ENCODE results near the gene FSD1. TPM values are rescaled to one million over a fixed set of nuclear protein-coding genes. Genes with fewer than 3 reads are reported as not detected.

Gene FSD1
- total and polyA plus RNA-seq, 10 of the 15 experiments (the other 5 are each of a cell fraction or from before 2014, with no cell fraction given), result 0.15 to 5.1 (median 4.0) TPM; not detected in 1

DNA sequence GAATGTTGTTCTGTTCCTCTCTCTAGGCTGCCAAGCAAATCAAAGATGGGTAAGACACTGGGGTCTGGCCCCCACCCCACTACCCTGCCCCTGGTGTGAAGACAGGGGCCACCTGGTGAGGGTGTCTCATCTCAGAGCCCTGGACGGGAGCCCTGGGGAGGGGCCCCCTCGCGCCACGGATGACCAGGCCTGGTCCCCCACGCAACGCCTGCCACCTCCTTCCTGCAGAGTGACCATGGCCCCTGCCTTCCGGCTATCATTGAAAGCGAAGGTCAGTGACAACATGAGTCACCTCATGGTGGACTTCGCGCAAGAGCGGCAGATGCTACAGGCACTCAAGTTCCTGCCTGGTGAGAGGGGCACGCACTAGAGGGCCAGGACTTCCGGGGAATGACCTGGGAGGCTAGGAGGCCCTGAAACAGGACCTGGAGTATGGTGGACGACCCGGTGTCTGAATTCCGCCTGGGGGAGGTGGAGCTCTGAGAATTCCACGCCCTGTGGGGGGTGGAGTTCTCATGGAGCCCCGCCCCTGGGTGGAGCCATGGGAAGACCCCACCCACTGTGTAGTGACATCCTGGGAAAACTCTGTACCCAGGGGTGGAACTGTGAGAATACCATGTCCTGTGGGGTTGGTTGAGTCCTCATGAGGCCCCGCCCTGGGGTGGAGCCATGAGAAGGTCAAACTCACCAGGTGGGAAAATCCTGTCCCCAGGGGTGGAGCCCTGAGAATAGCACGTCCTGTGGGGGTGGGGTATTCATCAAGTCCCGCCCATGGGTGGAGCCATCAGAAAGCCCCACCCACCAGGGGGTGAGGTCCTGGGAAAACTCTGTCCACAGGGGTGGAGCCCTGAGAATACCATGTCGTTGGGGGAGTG, 6.1 kb downstream of the FSD1 start:
- Histone ChIP-seq H4K20me1 (ENCODE audit: control insufficient read depth, insufficient read depth) (no peaks in the 10 kb centered on the region), H3K4me3 (no peak overlapping the region), H3K27ac (ENCODE audit: control insufficient read depth, insufficient read depth) (no peak overlapping the region), H3K79me2 (ENCODE audit: control insufficient read depth, insufficient read depth, low read length) (no peaks in the 10 kb centered on the region), H3K27me3 (replicated peaks in 1 of 2; ENCODE audit: control insufficient read depth in 2 of 2, insufficient read depth in 2 of 2, low read length in 1 of 2) (no peaks in the 10 kb centered on the region), H3K9ac (ENCODE audit: control insufficient read depth, insufficient read depth, low read length) (no peak overlapping the region), H3K36me3 (ENCODE audit: control insufficient read depth in 2 of 2, insufficient read depth in 2 of 2, low read length in 1 of 2) (no peaks in the 10 kb centered on the region), H3K4me2 (ENCODE audit: control insufficient read depth, insufficient read depth) (no peak overlapping the region), H2AFZ (ENCODE audit: control insufficient read depth, low read depth, low read length) (no peak overlapping the region), H3K9me3 (replicated peaks; ENCODE audit: control insufficient read depth, insufficient read depth, low read length) (no peaks in the 10 kb centered on the region), H3K4me1 (ENCODE audit: control insufficient read depth, insufficient read depth, low read length) (no peaks in the 10 kb centered on the region)
- no peak for FAIRE-seq
- POLR2A ChIA-PET, result no interaction called here
- RAD21 ChIA-PET (ENCODE audit: unreplicated experiment), result no interaction called here
- no peak; the same call in 1 of the 3 replicates for ATAC-seq
- in situ Hi-C loops (cut with MboI), result no loop called here
- 77% methylated on average over 22 of the region's 22 CpGs for WGBS (ENCODE audit: insufficient coverage, insufficient replicate concordance, low lambda C conversion rate, missing lambda C conversion rate)
- CTCF ChIA-PET, result no interaction called here
- no TSS peak for BruUV-seq (replicated peaks)
- DNase-seq (ENCODE audit: low read depth, low spot score), result no peak
- intact Hi-C loops (cut with micrococcal nuclease; ENCODE audit: unreplicated experiment), result no loop called here
- SMC1A ChIA-PET (ENCODE audit: uncharacterized antibody, unreplicated experiment), result no interaction called here
- TF ChIP-seq MYB (IDR thresholded peaks at IDR 0.05; ENCODE audit: borderline replicate concordance, low read depth, low read length) (no peak), HDAC2 (IDR thresholded peaks at IDR 0.05) (no peak), CBX5 (IDR thresholded peaks at IDR 0.05; ENCODE audit: low read depth) (no peak), POLR2A (IDR thresholded peaks at IDR 0.05; ENCODE audit: low read depth, low read length) (no peak), BHLHE40 (IDR thresholded peaks at IDR 0.05; ENCODE audit: borderline replicate concordance in 1 of 2, low read depth in 2 of 2, low read length in 1 of 2) (no peak), YBX1 (IDR thresholded peaks at IDR 0.05) (no peak), PAX5 (IDR thresholded peaks at IDR 0.05; ENCODE audit: borderline replicate concordance, low read depth, low read length) (no peak), ZNF274 (IDR thresholded peaks at IDR 0.05; ENCODE audit: insufficient read depth, insufficient read length) (no peak), RB1 (IDR thresholded peaks at IDR 0.05; ENCODE audit: borderline replicate concordance) (no peak), SPI1 (IDR thresholded peaks at IDR 0.05; ENCODE audit: borderline replicate concordance, insufficient read depth, low read depth, low read length) (no peak)
- TF ChIP-seq, protein P1, sequence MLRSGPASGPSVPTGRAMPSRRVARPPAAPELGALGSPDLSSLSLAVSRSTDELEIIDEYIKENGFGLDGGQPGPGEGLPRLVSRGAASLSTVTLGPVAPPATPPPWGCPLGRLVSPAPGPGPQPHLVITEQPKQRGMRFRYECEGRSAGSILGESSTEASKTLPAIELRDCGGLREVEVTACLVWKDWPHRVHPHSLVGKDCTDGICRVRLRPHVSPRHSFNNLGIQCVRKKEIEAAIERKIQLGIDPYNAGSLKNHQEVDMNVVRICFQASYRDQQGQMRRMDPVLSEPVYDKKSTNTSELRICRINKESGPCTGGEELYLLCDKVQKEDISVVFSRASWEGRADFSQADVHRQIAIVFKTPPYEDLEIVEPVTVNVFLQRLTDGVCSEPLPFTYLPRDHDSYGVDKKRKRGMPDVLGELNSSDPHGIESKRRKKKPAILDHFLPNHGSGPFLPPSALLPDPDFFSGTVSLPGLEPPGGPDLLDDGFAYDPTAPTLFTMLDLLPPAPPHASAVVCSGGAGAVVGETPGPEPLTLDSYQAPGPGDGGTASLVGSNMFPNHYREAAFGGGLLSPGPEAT (IDR thresholded peaks at IDR 0.05; ENCODE audit: low read depth), result no peak
- TF ChIP-seq, protein P2, sequence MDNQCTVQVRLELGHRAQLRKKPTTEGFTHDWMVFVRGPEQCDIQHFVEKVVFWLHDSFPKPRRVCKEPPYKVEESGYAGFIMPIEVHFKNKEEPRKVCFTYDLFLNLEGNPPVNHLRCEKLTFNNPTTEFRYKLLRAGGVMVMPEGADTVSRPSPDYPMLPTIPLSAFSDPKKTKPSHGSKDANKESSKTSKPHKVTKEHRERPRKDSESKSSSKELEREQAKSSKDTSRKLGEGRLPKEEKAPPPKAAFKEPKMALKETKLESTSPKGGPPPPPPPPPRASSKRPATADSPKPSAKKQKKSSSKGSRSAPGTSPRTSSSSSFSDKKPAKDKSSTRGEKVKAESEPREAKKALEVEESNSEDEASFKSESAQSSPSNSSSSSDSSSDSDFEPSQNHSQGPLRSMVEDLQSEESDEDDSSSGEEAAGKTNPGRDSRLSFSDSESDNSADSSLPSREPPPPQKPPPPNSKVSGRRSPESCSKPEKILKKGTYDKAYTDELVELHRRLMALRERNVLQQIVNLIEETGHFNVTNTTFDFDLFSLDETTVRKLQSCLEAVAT (IDR thresholded peaks at IDR 0.05), result no peak
- TF ChIP-seq, protein P3, sequence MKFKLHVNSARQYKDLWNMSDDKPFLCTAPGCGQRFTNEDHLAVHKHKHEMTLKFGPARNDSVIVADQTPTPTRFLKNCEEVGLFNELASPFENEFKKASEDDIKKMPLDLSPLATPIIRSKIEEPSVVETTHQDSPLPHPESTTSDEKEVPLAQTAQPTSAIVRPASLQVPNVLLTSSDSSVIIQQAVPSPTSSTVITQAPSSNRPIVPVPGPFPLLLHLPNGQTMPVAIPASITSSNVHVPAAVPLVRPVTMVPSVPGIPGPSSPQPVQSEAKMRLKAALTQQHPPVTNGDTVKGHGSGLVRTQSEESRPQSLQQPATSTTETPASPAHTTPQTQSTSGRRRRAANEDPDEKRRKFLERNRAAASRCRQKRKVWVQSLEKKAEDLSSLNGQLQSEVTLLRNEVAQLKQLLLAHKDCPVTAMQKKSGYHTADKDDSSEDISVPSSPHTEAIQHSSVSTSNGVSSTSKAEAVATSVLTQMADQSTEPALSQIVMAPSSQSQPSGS (IDR thresholded peaks at IDR 0.05; ENCODE audit: low read length), result no peak
- TF ChIP-seq, protein P4, sequence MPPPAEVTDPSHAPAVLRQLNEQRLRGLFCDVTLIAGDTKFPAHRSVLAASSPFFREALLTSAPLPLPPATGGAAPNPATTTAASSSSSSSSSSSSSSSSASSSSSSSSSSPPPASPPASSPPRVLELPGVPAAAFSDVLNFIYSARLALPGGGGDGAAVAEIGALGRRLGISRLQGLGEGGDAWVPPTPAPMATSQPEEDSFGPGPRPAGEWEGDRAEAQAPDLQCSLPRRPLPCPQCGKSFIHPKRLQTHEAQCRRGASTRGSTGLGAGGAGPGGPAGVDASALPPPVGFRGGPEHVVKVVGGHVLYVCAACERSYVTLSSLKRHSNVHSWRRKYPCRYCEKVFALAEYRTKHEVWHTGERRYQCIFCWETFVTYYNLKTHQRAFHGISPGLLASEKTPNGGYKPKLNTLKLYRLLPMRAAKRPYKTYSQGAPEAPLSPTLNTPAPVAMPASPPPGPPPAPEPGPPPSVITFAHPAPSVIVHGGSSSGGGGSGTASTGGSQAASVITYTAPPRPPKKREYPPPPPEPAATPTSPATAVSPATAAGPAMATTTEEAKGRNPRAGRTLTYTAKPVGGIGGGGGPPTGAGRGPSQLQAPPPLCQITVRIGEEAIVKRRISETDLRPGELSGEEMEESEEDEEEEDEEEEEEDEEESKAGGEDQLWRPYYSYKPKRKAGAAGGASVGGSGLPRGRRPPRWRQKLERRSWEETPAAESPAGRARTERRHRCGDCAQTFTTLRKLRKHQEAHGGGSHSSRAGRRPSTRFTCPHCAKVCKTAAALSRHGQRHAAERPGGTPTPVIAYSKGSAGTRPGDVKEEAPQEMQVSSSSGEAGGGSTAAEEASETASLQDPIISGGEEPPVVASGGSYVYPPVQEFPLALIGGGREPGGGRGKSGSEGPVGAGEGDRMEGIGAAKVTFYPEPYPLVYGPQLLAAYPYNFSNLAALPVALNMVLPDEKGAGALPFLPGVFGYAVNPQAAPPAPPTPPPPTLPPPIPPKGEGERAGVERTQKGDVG (CRISPR knock-in tag; IDR thresholded peaks at IDR 0.05), result no peak
- TF ChIP-seq, protein P5, sequence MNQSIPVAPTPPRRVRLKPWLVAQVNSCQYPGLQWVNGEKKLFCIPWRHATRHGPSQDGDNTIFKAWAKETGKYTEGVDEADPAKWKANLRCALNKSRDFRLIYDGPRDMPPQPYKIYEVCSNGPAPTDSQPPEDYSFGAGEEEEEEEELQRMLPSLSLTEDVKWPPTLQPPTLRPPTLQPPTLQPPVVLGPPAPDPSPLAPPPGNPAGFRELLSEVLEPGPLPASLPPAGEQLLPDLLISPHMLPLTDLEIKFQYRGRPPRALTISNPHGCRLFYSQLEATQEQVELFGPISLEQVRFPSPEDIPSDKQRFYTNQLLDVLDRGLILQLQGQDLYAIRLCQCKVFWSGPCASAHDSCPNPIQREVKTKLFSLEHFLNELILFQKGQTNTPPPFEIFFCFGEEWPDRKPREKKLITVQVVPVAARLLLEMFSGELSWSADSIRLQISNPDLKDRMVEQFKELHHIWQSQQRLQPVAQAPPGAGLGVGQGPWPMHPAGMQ (IDR thresholded peaks at IDR 0.05; ENCODE audit: borderline replicate concordance), result no peak
